ENCODE measurements around the gene ZNF280B.
"Not testable (repeated sequence)": the region's sequence is repeated elsewhere in the genome, so short reads cannot be mapped to it uniquely, and the experiment has no call there.

The ZNF280B gene

GRCh38 chr22:22462813-22463567 is 45.6 kb downstream of the ZNF280B start:
- DNase-seq, result no peak

GRCh38 chr22:22461583-22461982 is 47.0 kb downstream of the ZNF280B start:
- no peak for DNase-seq

DNA sequence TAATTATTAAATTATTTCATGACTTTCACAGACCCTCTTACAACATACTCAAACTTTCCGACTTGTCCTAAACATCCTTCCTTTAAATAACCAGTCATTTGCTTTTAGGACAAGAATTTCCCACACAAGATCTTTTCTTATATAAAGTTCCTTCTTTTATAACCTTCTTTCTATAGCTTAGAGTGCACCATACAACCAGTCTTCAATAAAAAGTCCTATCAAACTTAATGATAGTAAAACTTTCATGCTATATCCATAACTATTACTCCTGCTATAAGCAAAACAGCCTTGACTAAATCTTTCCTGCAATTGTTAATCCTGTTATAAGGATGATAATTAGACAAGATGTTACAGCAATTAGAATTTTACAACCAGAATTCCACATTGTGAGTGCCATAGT is 47.4 kb downstream of the ZNF280B start:
- DNase-seq, result no peak

GRCh38 chr22:22460635-22461034 is 47.9 kb downstream of the ZNF280B start:
- no peak for DNase-seq

- no peak for DNase-seq
Observed at GRCh38 chr22:22460060-22460459, 48.5 kb downstream of the ZNF280B start.

- DNase-seq, result no peak
Observed at GRCh38 chr22:22458896-22459588, 49.5 kb downstream of the ZNF280B start.

- DNase-seq, result no peak
Observed at GRCh38 chr22:22458387-22458786, 50.2 kb downstream of the ZNF280B start.

DNA sequence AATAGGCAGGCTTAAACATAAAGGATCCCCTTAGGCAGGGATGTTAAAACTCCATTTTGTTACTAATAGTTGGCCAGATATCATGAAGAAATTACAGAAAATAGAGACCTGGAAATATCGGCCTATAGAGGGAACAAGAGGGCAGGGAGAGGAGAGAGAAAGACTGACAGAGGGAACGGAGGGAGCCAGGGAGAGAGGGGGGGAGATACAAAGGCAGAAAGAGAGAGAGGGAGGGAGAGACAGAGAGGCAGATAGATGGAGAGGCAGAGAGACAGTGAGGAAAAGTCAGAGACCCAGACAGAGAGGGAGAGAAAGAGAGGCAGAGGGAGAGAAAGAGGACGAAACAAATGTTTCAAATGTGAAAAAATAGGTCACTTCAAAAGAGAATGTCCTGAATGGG is 53.5 kb downstream of the ZNF280B start:
- DNase-seq, result no peak

DNA sequence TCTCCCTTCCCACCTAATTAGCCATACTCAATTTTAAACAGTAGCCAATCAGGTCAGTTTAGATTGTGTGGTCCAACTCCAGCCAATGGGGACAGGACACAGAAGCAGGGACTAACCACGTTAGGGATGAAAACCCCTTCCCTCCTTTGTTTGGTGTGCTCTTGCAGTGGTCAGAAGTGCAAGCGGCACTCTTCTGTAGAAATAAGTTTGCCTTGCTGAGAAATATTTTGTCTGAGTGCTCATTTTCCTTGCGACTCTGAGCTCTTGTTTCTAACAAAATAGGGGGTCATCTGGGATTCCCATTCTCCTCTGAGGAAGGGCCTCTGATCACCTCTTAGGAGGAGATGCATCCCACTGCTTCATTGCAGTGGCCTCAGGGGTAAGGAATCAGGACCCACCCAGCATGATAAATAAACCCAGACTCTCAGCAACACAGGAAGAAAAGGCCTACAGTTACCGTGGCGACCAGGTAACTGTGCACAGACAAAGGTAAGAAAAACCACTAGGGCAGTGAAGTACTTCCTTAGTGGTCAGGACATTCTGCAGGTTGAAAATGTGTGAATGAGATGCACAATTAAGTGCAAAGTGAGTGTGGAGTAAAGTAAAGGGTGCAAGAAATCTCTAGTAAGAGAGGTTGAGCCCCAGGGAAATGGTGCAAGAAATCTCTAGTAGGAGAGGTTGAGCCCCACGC is 55.4 kb downstream of the ZNF280B start:
- no peak for DNase-seq

- DNase-seq, result no peak
Observed at GRCh38 chr22:22452211-22452610, 56.3 kb downstream of the ZNF280B start.

DNA sequence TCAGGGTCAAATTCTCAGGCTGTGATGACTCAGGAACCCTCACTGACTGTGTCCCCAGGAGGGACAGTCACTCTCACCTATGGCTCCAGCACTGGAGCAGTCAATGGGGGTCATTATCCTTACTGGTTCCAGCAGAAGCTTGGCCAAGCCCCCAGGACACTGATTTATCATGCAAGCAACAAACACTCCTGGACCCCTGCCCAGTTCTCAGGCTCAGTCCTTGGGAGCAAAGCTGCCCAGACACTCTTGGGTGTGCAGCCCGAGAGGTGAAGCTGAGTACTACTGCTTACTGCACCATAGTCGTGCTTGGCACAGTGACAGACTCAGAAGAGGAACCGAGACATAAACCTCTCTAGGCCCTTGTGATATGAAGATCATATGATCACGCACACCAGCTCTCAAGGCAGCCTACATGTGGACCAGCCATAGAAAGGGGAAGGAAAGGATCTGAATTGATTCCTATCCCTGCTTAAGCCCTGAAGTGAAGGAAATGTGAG is 58.2 kb downstream of the ZNF280B start:
- no peak for DNase-seq

- no peak for DNase-seq
Observed at GRCh38 chr22:22449819-22450218, 58.7 kb downstream of the ZNF280B start.

GRCh38 chr22:22446517-22446916 is 62.0 kb downstream of the ZNF280B start:
- DNase-seq, result no peak

DNA sequence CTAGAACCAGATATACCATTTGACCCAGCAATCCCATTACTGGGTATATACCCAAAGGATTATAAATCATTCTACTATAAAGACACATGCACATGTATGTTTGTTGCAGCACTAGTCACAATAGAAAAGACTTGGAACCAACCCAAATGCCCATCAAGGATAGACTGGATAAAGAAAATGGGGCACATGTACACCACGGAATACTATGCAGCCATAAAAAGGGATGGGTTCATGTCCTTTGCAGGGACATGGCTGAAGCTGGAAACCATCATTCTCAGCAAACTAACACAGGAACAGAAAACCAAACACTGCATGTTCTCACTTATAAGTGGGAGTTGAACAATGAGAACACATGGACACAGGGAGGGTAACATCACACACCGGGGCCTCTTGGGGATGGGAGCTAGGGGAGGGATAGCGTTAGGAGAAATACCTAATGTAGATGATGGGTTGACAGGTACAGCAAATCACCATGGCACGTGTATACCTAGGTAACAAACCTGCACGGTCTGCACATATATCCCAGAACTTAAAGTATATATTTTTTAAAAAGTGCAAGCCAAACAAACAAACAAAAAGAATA is 64.4 kb downstream of the ZNF280B start:
- not testable (repeated sequence) for DNase-seq

GRCh38 chr22:22442928-22443709 is 65.4 kb downstream of the ZNF280B start:
- no peak for DNase-seq

DNA sequence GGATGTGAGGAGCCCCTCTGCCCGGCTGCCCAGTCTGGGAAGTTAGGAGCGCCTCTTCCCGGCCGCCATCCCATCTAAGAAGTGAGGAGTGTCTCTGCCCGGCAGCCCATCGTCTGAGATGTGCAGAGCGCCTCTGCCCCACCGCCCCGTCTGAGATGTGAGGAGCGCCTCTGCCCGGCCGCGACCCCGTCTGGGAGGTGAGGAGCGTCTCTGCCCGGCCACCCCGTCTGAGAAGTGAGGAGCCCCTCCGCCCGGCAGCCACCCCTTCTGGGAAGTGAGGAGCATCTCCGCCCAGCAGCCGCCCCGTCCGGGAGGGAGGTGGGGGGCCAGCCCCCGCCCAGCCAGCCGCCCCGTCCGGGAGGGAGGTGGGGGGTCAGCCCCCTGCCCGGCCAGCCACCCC is 66.9 kb downstream of the ZNF280B start:
- DNase-seq, result not testable (repeated sequence)

DNA sequence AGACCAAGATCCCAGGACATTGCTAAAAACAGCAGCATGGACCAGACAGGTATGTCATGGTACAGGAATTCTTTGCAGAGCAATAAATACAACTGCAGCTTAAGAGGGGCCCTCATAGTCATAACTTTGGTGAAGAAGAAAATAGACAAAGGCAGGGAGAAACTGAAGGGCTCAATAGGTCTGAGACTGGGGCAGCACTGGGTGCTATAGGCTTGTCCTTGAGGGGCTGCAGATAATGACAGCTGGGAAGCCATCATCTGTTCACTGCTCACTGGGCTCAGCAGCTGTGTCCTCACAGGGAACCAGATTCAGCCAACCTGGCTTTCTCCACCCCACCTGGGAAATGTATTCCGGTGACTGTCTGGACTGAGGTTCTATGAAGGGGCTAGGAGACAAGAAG is 68.4 kb downstream of the ZNF280B start:
- no peak for DNase-seq

All from NCI-H748 treated with DMSO at 0.1 percent for 48 hours (cell line).